OCI-LY3 (cell line): ENCODE data around the gene FLRT2.

ENCODE experiments used
- H2AFZ ChIP-seq: fragments of 200-600, 300-600 bp; shearing (Covaris generic); 2 replicates; pipeline ENCODE4 v1.6.0; 2014; ENCODE audit warnings: antibody characterized with exemption, low read depth, low read length
- H3K27ac ChIP-seq: fragments of 200-600, 300-600 bp; sonication (generic); 2 replicates; pipeline ENCODE4 v1.5.1; 2014; ENCODE audit warnings: mild to moderate bottlenecking, low read length, moderate library complexity, mixed read lengths
- H3K27me3 ChIP-seq: fragments of 200-600, 300-600 bp; sonication (generic); 2 replicates; pipeline ENCODE4 v1.6.1; 2014; ENCODE audit warnings: low read depth, low read length, mixed read lengths
- H3K36me3 ChIP-seq: fragments of 200-600, 300-600 bp; sonication (generic); replicated peaks from 2 replicates; pipeline ENCODE3; 2014; ENCODE audit warnings: low read depth, low read length, mixed read lengths
- H3K4me1 ChIP-seq: fragments of 300-600, 200-600 bp; sonication (generic); 2 replicates; pipeline ENCODE4 v1.6.1; 2014; ENCODE audit warnings: low read length, mixed read lengths
- H3K4me2 ChIP-seq: fragments of 200-600, 300-600 bp; sonication (generic); 2 replicates; pipeline ENCODE4 v1.6.1; 2014; ENCODE audit warnings: low read length, mixed read lengths
- H3K4me3 ChIP-seq: fragments of 300-600, 200-600 bp; sonication (generic); 2 replicates; pipeline ENCODE4 v1.5.1; 2014; ENCODE audit warnings: antibody characterized with exemption, mild to moderate bottlenecking, low read length, moderate library complexity
- H3K79me2 ChIP-seq: fragments of 300-600, 200-600 bp; shearing (Covaris generic); 2 replicates; pipeline ENCODE4 v1.6.1; 2014; ENCODE audit warnings: mild to moderate bottlenecking, low read length, mixed read lengths
- H3K9ac ChIP-seq: fragments of 300-600, 200-600 bp; shearing (Covaris generic); 2 replicates; pipeline ENCODE4 v1.6.0; 2014; ENCODE audit warnings: mild to moderate bottlenecking, low read length, moderate library complexity
- H3K9me3 ChIP-seq: fragments of 200-600, 300-600 bp; shearing (Covaris generic); 2 replicates; pipeline ENCODE4 v1.6.1; 2014; ENCODE audit warnings: low read length, mixed read lengths; ENCODE audit not compliant: insufficient read depth
- H4K20me1 ChIP-seq: fragments of 200-600, 300-600 bp; sonication (generic); 2 replicates; pipeline ENCODE4 v1.6.1; 2016; ENCODE audit warnings: low read length, mixed read lengths; ENCODE audit not compliant: insufficient read depth
- EZH2phosphoT487 ChIP-seq: fragments of 200-600 bp; shearing (Covaris generic); IDR thresholded peaks from 2 replicates; pipeline ENCODE4 v1.6.1; 2018; ENCODE audit warnings: antibody characterized with exemption, mixed run types, low read depth
- TF ChIP-seq, protein P1 (sequence below): fragments of 200-600, 300-600 bp; sonication (generic); IDR thresholded peaks from 2 replicates; pipeline ENCODE4 v1.5.1; 2014; ENCODE audit warnings: antibody characterized with exemption, low read length, low read depth

FLRT2 gene

DNA sequence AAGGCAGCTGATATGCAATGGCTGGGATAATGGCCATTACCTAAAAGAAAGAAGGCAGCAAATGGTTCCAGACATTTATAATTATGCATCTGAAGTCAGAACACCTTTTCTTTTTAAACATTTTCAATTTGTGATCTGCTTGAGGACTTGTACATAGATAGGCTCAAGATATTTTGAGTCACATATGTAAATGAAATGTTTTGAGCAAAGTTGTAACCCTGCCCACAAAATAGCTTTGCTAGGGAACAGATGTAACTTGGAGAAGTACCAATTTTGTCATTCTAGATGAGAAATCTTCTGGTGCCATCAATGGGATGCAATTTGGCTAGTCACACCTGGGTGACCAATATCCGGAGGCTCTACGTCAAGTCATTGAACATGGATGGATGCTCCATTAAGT is 123.1 kb downstream of the FLRT2 start:
- TF ChIP-seq EZH2phosphoT487 = no peak
- TF ChIP-seq, protein P1, sequence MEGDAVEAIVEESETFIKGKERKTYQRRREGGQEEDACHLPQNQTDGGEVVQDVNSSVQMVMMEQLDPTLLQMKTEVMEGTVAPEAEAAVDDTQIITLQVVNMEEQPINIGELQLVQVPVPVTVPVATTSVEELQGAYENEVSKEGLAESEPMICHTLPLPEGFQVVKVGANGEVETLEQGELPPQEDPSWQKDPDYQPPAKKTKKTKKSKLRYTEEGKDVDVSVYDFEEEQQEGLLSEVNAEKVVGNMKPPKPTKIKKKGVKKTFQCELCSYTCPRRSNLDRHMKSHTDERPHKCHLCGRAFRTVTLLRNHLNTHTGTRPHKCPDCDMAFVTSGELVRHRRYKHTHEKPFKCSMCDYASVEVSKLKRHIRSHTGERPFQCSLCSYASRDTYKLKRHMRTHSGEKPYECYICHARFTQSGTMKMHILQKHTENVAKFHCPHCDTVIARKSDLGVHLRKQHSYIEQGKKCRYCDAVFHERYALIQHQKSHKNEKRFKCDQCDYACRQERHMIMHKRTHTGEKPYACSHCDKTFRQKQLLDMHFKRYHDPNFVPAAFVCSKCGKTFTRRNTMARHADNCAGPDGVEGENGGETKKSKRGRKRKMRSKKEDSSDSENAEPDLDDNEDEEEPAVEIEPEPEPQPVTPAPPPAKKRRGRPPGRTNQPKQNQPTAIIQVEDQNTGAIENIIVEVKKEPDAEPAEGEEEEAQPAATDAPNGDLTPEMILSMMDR = no peak
- Histone ChIP-seq H3K4me2 (no peak overlapping the region), H3K9me3 (no peaks in the 10 kb centered on the region), H4K20me1 (no peaks in the 10 kb centered on the region), H3K9ac (no peak overlapping the region), H3K4me1 (no peaks in the 10 kb centered on the region), H3K4me3 (no peak overlapping the region), H3K27me3 (no peaks in the 10 kb centered on the region), H3K36me3 (no peaks in the 10 kb centered on the region), H2AFZ (no peak overlapping the region), H3K79me2 (no peaks in the 10 kb centered on the region), H3K27ac (no peak overlapping the region)

DNA sequence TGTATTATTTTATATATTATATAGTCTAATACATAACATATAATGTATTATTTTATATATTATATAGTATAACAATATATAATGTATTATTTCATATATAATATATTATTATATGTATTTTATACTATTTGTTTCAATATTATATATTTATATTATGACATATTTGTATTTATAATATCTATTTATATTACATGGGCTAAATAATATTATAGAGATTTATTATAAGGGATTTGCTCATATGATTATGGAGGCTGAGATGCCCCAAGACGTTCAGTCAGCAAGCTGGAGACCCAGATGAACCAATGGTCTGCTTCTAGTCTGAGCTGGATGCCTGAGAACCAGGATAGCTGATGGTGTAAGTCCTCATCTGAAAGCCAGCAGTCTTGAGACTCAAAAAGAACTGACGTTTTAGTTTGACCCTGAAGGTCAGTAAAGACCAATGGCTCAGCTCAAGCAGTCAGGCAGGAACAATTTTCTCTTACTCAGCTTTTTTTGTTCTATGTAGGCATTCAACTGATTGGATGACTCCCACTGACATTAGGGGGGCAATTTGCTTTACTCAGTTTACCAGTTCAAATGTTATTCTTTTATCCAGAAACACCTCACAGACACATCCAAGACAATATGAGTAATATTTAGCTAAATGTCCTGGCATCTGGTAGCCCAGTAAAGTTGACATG is 130.4 kb downstream of the FLRT2 start:
- Histone ChIP-seq H3K9ac (no peak overlapping the region), H3K9me3 (no peaks in the 10 kb centered on the region), H3K79me2 (no peaks in the 10 kb centered on the region), H3K4me3 (no peak overlapping the region), H4K20me1 (no peaks in the 10 kb centered on the region), H3K27me3 (no peaks in the 10 kb centered on the region), H3K4me2 (no peak overlapping the region), H2AFZ (no peak overlapping the region), H3K27ac (no peak overlapping the region), H3K36me3 (no peaks in the 10 kb centered on the region), H3K4me1 (no peaks in the 10 kb centered on the region)
- no peak for TF ChIP-seq EZH2phosphoT487
- TF ChIP-seq, protein P1 = no peak

DNA sequence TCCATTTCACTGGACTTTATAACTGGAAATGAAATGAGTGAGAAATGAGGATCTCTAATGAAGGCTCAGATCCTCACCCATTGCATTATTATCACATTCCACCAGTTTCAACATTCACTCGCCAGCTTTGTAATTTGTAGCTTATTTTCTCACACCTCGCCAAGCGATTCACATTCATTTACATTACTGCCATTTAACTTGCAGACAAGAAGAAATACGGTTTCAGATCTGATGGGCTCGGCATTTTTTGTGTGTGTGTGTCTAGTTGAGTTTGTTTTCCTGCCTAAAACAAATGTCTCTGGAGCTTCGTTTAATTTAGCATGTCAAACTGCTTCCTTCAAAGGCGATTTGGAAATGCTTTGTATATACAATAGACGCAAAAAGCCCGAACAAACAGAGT is 132.2 kb downstream of the FLRT2 start:
- Histone ChIP-seq H3K4me1 (no peaks in the 10 kb centered on the region), H3K9me3 (no peaks in the 10 kb centered on the region), H3K27me3 (no peaks in the 10 kb centered on the region), H3K27ac (no peak overlapping the region), H3K9ac (no peak overlapping the region), H3K4me3 (no peak overlapping the region), H4K20me1 (no peaks in the 10 kb centered on the region), H2AFZ (no peak overlapping the region), H3K36me3 (no peaks in the 10 kb centered on the region), H3K79me2 (no peaks in the 10 kb centered on the region), H3K4me2 (no peak overlapping the region)
- TF ChIP-seq, protein P1 = no peak

DNA sequence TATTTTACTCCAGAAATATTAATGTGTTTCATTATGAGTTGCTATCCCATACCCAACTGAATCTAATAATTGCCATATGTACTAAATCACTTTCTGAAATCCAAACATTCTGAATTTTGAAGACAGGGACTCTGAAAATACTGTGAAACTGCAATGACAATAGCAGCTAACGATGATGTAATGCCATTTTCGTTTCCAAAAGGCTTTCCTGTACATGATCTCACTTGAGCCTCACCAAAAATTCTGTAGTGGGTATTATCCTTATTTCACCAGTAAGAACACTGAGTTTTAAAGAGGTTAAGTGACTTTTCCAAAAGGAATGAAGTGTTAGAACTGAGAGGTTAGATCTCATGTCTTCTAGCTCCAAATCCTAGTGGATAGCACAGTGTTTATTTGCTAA is 133.3 kb downstream of the FLRT2 start:
- Histone ChIP-seq H3K36me3 (no peaks in the 10 kb centered on the region), H3K4me3 (no peak overlapping the region), H3K4me1 (no peaks in the 10 kb centered on the region), H2AFZ (no peak overlapping the region), H3K9me3 (no peaks in the 10 kb centered on the region), H3K9ac (no peak overlapping the region), H3K79me2 (no peaks in the 10 kb centered on the region), H4K20me1 (no peaks in the 10 kb centered on the region), H3K27me3 (no peaks in the 10 kb centered on the region), H3K4me2 (no peak overlapping the region), H3K27ac (no peak overlapping the region)
- TF ChIP-seq, protein P1 = no peak
- TF ChIP-seq EZH2phosphoT487 = no peak
